Measurements from ENCODE around the gene DRD4. TPM values are rescaled to one million over a fixed set of nuclear protein-coding genes. Genes with fewer than 3 reads are reported as not detected.

DRD4 gene
- total RNA-seq, 2 donors from 2014 or later, result 0.69 to 0.79 TPM

- no peak for DNase-seq
- Histone ChIP-seq H3K9ac (ENCODE audit: low read depth in 2 of 2, low read length in 2 of 2) (no peak overlapping the region), H3K9me3 (no peaks in the 10 kb centered on the region), H3K27ac (no peak overlapping the region), H3K27me3 (no peaks in the 10 kb centered on the region), H3K4me1 (peaks cover 9% of the 10 kb centered on the region), H3K4me3 (no peak overlapping the region), H3K36me3 (no peaks in the 10 kb centered on the region)
- intact Hi-C loops (cut with DNase I), result no loop called here
- no peak for TF ChIP-seq CTCF (IDR thresholded peaks at IDR 0.05)
Observed at GRCh38 chr11:630871-631270, 6.2 kb upstream of the DRD4 start.

GRCh38 chr11:635945-636510 lies 1.0 kb upstream of the DRD4 start:
- Histone ChIP-seq H3K4me1 (no peaks in the 10 kb centered on the region), H3K9ac (ENCODE audit: low read depth in 2 of 2, low read length in 2 of 2) (no peak overlapping the region), H3K4me3 (no peak overlapping the region), H3K27ac (no peak overlapping the region), H3K9me3 (no peaks in the 10 kb centered on the region), H3K36me3 (no peaks in the 10 kb centered on the region), H3K27me3 (peaks cover 23% of the 10 kb centered on the region)
- TF ChIP-seq CTCF (IDR thresholded peaks at IDR 0.05), result no peak
- no peak for DNase-seq
- intact Hi-C loops (cut with DNase I), result no loop called here

GRCh38 chr11:637333-637592 lies 194 bp downstream of the DRD4 start:
- H3K4me1 ChIP-seq, result no peaks in the 10 kb centered on the region
- H3K36me3 ChIP-seq, result no peaks in the 10 kb centered on the region
- intact Hi-C loops (cut with DNase I), result no loop called here
- DNase-seq, result no peak
- H3K27ac ChIP-seq, result no peak overlapping the region
- TF ChIP-seq CTCF (IDR thresholded peaks at IDR 0.05), result no peak
- peaks cover 23% of the 10 kb centered on the region for H3K27me3 ChIP-seq
- peak overlapping the region; percentile 7 for H3K4me3 ChIP-seq
- H3K9me3 ChIP-seq, result no peaks in the 10 kb centered on the region
- H3K9ac ChIP-seq (ENCODE audit: low read depth in 2 of 2, low read length in 2 of 2), result no peak overlapping the region

GRCh38 chr11:637593-638521 lies 788 bp downstream of the DRD4 start:
- no peak overlapping the region for H3K9ac ChIP-seq (ENCODE audit: low read depth in 2 of 2, low read length in 2 of 2)

More at GRCh38 chr11:637593-638521, 788 bp downstream of the DRD4 start:
- peaks cover 23% of the 10 kb centered on the region for H3K27me3 ChIP-seq
- H3K4me3 ChIP-seq, result peak overlapping the region; percentile 7
- no peaks in the 10 kb centered on the region for H3K4me1 ChIP-seq
- no peak for DNase-seq
- TF ChIP-seq CTCF (IDR thresholded peaks at IDR 0.05), result no peak
- no peaks in the 10 kb centered on the region for H3K36me3 ChIP-seq
- intact Hi-C loops (cut with DNase I), result no loop called here
- H3K9me3 ChIP-seq, result no peaks in the 10 kb centered on the region
- no peak overlapping the region for H3K27ac ChIP-seq
